GM12878 (cell line): ENCODE results near the gene PRTFDC1. TPM values are rescaled to one million over a fixed set of nuclear protein-coding genes. Genes with fewer than 3 reads are reported as not detected.

Source experiments
- ATAC-seq: fragments of 200-7000 bp; cut with Tn5 transposase; 3 replicates; pipeline ENCODE4 v1.9.1; 2020; ENCODE audit warnings: mild to moderate bottlenecking, moderate library complexity
- BruUV-seq: library from RNA; stranded (reverse); fragments of 400-500 nt; replicated peaks from 2 replicates; lab custom pipeline; 2021; lab: Mats Ljungman, UMichigan
- CTCF ChIA-PET: fragments of 300-600 bp; sonication (Branson Sonifier 250); formaldehyde crosslinking; extraction: SDS; loops from one replicate; lab custom pipeline; 2021; ENCODE audit warnings: inconsistent platforms; lab: Yijun Ruan, JAX
- POLR2A ChIA-PET: fragments of 350-600 bp; formaldehyde crosslinking; extraction: SDS; loops from one replicate; lab custom pipeline; 2021; ENCODE audit warnings: inconsistent platforms; lab: Charles Lee
- RAD21 ChIA-PET: fragments of 300-600 bp; sonication (Branson Sonifier 250); formaldehyde crosslinking; loops from one replicate; lab custom pipeline; 2023; ENCODE audit warnings: antibody characterized with exemption; ENCODE audit not compliant: unreplicated experiment; lab: Charles Lee
- SMC1A ChIA-PET: fragments of 300-600 bp; sonication (Branson Sonifier 250); formaldehyde crosslinking; loops from one replicate; lab custom pipeline; 2023; ENCODE audit not compliant: unreplicated experiment, uncharacterized antibody; lab: Charles Lee
- DNase-seq: peaks from one replicate; pipeline ENCODE4 v3.0.0-alpha.2; 2011; ENCODE audit warnings: low read depth, low spot score
- FAIRE-seq: peaks from 3 replicates; lab custom pipeline; 2011; peaks lifted over from hg19 to GRCh38; lab: Jason Lieb, UNC
- H2AFZ ChIP-seq: 2 replicates; pipeline ENCODE4 v1.6.0; 2011; ENCODE audit warnings: low read depth, low read length, control low read depth; ENCODE audit not compliant: control insufficient read depth
- H3K27ac ChIP-seq: 2 replicates; pipeline ENCODE4 v1.5.1; 2011; ENCODE audit warnings: control low read depth; ENCODE audit not compliant: control insufficient read depth, insufficient read depth
- H3K27me3 ChIP-seq, 2 experiments: replicated peaks in 1 of 2; 2 replicates each; pipeline versions ENCODE4 v1.6.0 to v1.6.1; 2011; ENCODE audit warnings: low read length in 1 of 2; ENCODE audit not compliant: control insufficient read depth in 2 of 2, insufficient read depth in 2 of 2
- H3K36me3 ChIP-seq, 2 experiments: 2 replicates each; pipeline ENCODE4 v1.5.1; 2011; ENCODE audit warnings: low read length in 1 of 2; ENCODE audit not compliant: control insufficient read depth in 2 of 2, insufficient read depth in 2 of 2
- H3K4me1 ChIP-seq: 2 replicates; pipeline ENCODE4 v1.6.1; 2011; ENCODE audit warnings: mild to moderate bottlenecking, low read length, moderate library complexity, mixed read lengths; ENCODE audit not compliant: control insufficient read depth, insufficient read depth
- H3K4me2 ChIP-seq: 2 replicates; pipeline ENCODE4 v1.6.0; 2011; ENCODE audit warnings: control low read depth; ENCODE audit not compliant: control insufficient read depth, insufficient read depth
- H3K4me3 ChIP-seq: fragments of 200-600 bp; sonication (generic); 2 replicates; pipeline ENCODE4 v1.5.1; 2016
- H3K79me2 ChIP-seq: 2 replicates; pipeline ENCODE4 v1.6.0; 2011; ENCODE audit warnings: low read length; ENCODE audit not compliant: control insufficient read depth, insufficient read depth
- H3K9ac ChIP-seq: 2 replicates; pipeline ENCODE4 v1.8.0; 2011; ENCODE audit warnings: low read length, control low read depth, mixed read lengths; ENCODE audit not compliant: control insufficient read depth, insufficient read depth
- H3K9me3 ChIP-seq: replicated peaks from 3 replicates; pipeline ENCODE4 v1.5.1; 2011; ENCODE audit warnings: mild to moderate bottlenecking, low read length; ENCODE audit not compliant: control insufficient read depth, insufficient read depth
- H4K20me1 ChIP-seq: 2 replicates; pipeline ENCODE4 v1.6.0; 2011; ENCODE audit not compliant: control insufficient read depth, insufficient read depth
- BACH1 ChIP-seq: fragments of 450-650 bp; IDR thresholded peaks from 2 replicates; pipeline ENCODE4 v1.6.1; 2017; ENCODE audit warnings: mild to moderate bottlenecking, borderline replicate concordance
- BCL11A ChIP-seq: IDR thresholded peaks from 2 replicates; pipeline ENCODE4 v1.6.1; 2011; ENCODE audit warnings: low read depth, low read length
- CBFB ChIP-seq: IDR thresholded peaks from 2 replicates; pipeline ENCODE4 v1.6.1; 2016; ENCODE audit warnings: antibody characterized with exemption, low read depth
- CBX5 ChIP-seq: sonication (generic); IDR thresholded peaks from 2 replicates; pipeline ENCODE4 v1.6.1; 2016; ENCODE audit warnings: low read depth, moderate library complexity, mild to moderate bottlenecking, inconsistent platforms
- CEBPB ChIP-seq, 2 experiments: fragments of 150-350 bp in 1 of 2; IDR thresholded peaks; 2 replicates each; pipeline ENCODE4 v1.6.1; 2012 to 2014; ENCODE audit warnings: low read depth in 2 of 2, low read length in 2 of 2, borderline replicate concordance in 1 of 2, inconsistent platforms in 1 of 2
- ELK1 ChIP-seq: IDR thresholded peaks from 2 replicates; pipeline ENCODE4 v1.6.1; 2012; ENCODE audit warnings: low read depth, low read length, improper control_type of control experiment
- FOXK2 ChIP-seq: fragments of 450-650 bp; IDR thresholded peaks from 2 replicates; pipeline ENCODE4 v1.6.1; 2017; ENCODE audit warnings: mild to moderate bottlenecking, moderate library complexity
- KAT2A ChIP-seq: conservative IDR thresholded peaks from 2 replicates; pipeline ENCODE4 v1.6.1; 2011; ENCODE audit warnings: low read depth, low read length; ENCODE audit not compliant: control insufficient read depth
- MEF2B ChIP-seq: fragments of 450-650 bp; IDR thresholded peaks from 2 replicates; pipeline ENCODE4 v1.6.1; 2018; ENCODE audit warnings: mild to moderate bottlenecking, moderate library complexity; ENCODE audit not compliant: partially characterized antibody, poor library complexity, severe bottlenecking
- NFIC ChIP-seq: IDR thresholded peaks from 2 replicates; pipeline ENCODE4 v1.6.1; 2012; ENCODE audit warnings: low read depth, mild to moderate bottlenecking, inconsistent platforms, low read length, moderate library complexity
- PBX3 ChIP-seq: IDR thresholded peaks from 2 replicates; pipeline ENCODE4 v1.6.1; 2011; ENCODE audit warnings: mild to moderate bottlenecking, low read depth, low read length, moderate library complexity; ENCODE audit not compliant: insufficient replicate concordance
- REST ChIP-seq: IDR thresholded peaks from 2 replicates; pipeline ENCODE4 v1.6.1; 2012; ENCODE audit warnings: mild to moderate bottlenecking, low read depth, low read length
- STAT1 ChIP-seq: fragments of 450-650 bp; conservative IDR thresholded peaks from 2 replicates; pipeline ENCODE4 v1.6.1; 2014; ENCODE audit warnings: antibody characterized with exemption, mild to moderate bottlenecking
- STAT3 ChIP-seq: IDR thresholded peaks from 2 replicates; pipeline ENCODE4 v1.6.1; 2011; ENCODE audit warnings: low read depth, low read length, improper control_type of control experiment
- TCF12 ChIP-seq: IDR thresholded peaks from 2 replicates; pipeline ENCODE4 v1.6.1; 2011; ENCODE audit warnings: low read depth, mild to moderate bottlenecking, low read length
- TCF3 ChIP-seq: IDR thresholded peaks from 2 replicates; pipeline ENCODE4 v1.6.1; 2012; ENCODE audit warnings: low read depth, mild to moderate bottlenecking, low read length, borderline replicate concordance; ENCODE audit not compliant: insufficient read depth
- WRNIP1 ChIP-seq: IDR thresholded peaks from 2 replicates; pipeline ENCODE4 v1.6.1; 2011; ENCODE audit warnings: low read depth, low read length, improper control_type of control experiment, borderline replicate concordance
- YBX1 ChIP-seq: fragments of 450-650 bp; IDR thresholded peaks from 2 replicates; pipeline ENCODE4 v1.6.1; 2016; ENCODE audit warnings: antibody characterized with exemption
- ZNF274 ChIP-seq: IDR thresholded peaks from one replicate; pipeline ENCODE4 v1.8.0; 2011; ENCODE audit not compliant: insufficient read length, insufficient read depth
- WGBS: methylation state at CpG from one replicate; pipeline ENCODE4 v1.1.6; 2016; ENCODE audit warnings: low lambda C conversion rate; ENCODE audit not compliant: insufficient replicate concordance, insufficient coverage; ENCODE audit errors: missing lambda C conversion rate; 5-methylcytosine and 5-hydroxymethylcytosine counted together
- in situ Hi-C: fragments of 300-500 bp; cut with MboI; formaldehyde crosslinking; loops from 9 replicates; pipeline ENCODE4 v1.14.3; 2018; ENCODE audit warnings: mixed read lengths
- intact Hi-C: fragments of 100-400 bp; cut with micrococcal nuclease; formaldehyde crosslinking; loops from one replicate; pipeline ENCODE4 v1.14.2; 2022; ENCODE audit not compliant: unreplicated experiment
- polyA plus RNA-seq, 11 experiments: library from polyadenylated mRNA; depleted of rRNA in 4 of 11; unstranded in 6 of 11; stranded (reverse) in 5 of 11; fragments of >200 nt; fragmentation: Nextera tagmentation in 4 of 11; fragmentation: Illumina TruSeq in 1 of 11; extraction: Ambion mirVana in 4 of 11; extraction: Trizol in 1 of 11; gene quantifications; 1 replicate in 1 of 11; 2 replicates in 10 of 11; pipeline versions ENCODE4 v1.2.1 to v1.2.3, GENCODE V29; 2011 to 2016; ENCODE audit warnings: inconsistent platforms in 2 of 11, missing spikeins in 2 of 11, low read depth in 1 of 11
- total RNA-seq, 4 experiments: library from RNA; depleted of rRNA in 3 of 4; stranded (reverse); fragments of >200 nt in 3 of 4; fragmentation: Illumina TruSeq in 1 of 4; extraction: Trizol in 1 of 4; gene quantifications; 2 replicates each; pipeline versions ENCODE4 v1.2.1 to v1.2.3, GENCODE V29; 2013 to 2021

PRTFDC1 gene
- total and polyA plus RNA-seq, 10 of the 15 experiments (the other 5 are each of a cell fraction or from before 2014, with no cell fraction given), result 5.5 to 17.3 (median 11.3) TPM

- BruUV-seq, result no TSS peak
These were observed 89.8 kb downstream of the PRTFDC1 start for GRCh38 chr10:24862589-24862988.

More at GRCh38 chr10:24862589-24862988, 89.8 kb downstream of the PRTFDC1 start:
- H3K4me1 ChIP-seq, result no peaks in the 10 kb centered on the region
- FAIRE-seq (no peak), ATAC-seq (peak; percentile 31; the same call in 1 of the 3 replicates), DNase-seq (no peak)
- no peaks in the 10 kb centered on the region; the same call in 2 of the 3 replicates for H3K9me3 ChIP-seq
- 37% methylated on average over 3 of the region's 3 CpGs for WGBS
- POLR2A ChIA-PET, result interaction anchor here (0.6 kb wide), 1 partner anchor 17 kb away, joined by 4 read pairs; no protein-coding TSS in a partner anchor
- no peak overlapping the region for H3K27ac ChIP-seq
- RAD21 ChIA-PET, result no interaction called here
- in situ Hi-C loops, result no loop called here
- no peak overlapping the region for H3K4me3 ChIP-seq
- H3K79me2 ChIP-seq, result no peaks in the 10 kb centered on the region
- CTCF ChIA-PET, result no interaction called here
- H3K4me2 ChIP-seq, result no peak overlapping the region
- H3K36me3 ChIP-seq, result no peaks in the 10 kb centered on the region
- SMC1A ChIA-PET, result no interaction called here
- H4K20me1 ChIP-seq, result no peaks in the 10 kb centered on the region
- no peak for TF ChIP-seq ZNF274
- TF ChIP-seq TCF12, result no peak
- TF ChIP-seq TCF3, result no peak
- no peak for TF ChIP-seq YBX1
- TF ChIP-seq BACH1, result no peak
- no peak for TF ChIP-seq NFIC
- TF ChIP-seq CBFB, result no peak
- TF ChIP-seq REST, result no peak
- no peak for TF ChIP-seq STAT3
- TF ChIP-seq PBX3, result no peak
- no peak for TF ChIP-seq CEBPB (IDR thresholded peaks at IDR 0.05; ENCODE audit: borderline replicate concordance in 1 of 2, low read depth in 2 of 2, low read length in 2 of 2)
- no peak for TF ChIP-seq STAT1
- TF ChIP-seq BCL11A, result no peak
- TF ChIP-seq CBX5, result no peak
- TF ChIP-seq MEF2B, result no peak
- no peak for TF ChIP-seq ELK1
- TF ChIP-seq WRNIP1, result no peak
- no peak for TF ChIP-seq KAT2A
- TF ChIP-seq FOXK2, result no peak
- intact Hi-C loops, result no loop called here
- no peaks in the 10 kb centered on the region for H3K27me3 ChIP-seq
- no peak overlapping the region for H2AFZ ChIP-seq
- no peak overlapping the region for H3K9ac ChIP-seq
